HepG2 (cell line): ENCODE measurements around the gene MCEE. TPM values are rescaled to one million over a fixed set of nuclear protein-coding genes. Genes with fewer than 3 reads are reported as not detected.
A peak's percentile ranks its signal among the peaks of the same experiment; 100 is the strongest.

Experiments
- AGO1 ChIP-seq: fragments of 200-400 bp; formaldehyde crosslinking; IDR thresholded peaks from 2 replicates; pipeline ENCODE4 v1.6.1; 2017; ENCODE audit warnings: mild to moderate bottlenecking, low read depth, low read length, moderate library complexity; ENCODE audit not compliant: poor library complexity, severe bottlenecking
- FIP1L1 ChIP-seq: fragments of 200-400 bp; formaldehyde crosslinking; IDR thresholded peaks from 2 replicates; pipeline ENCODE4 v1.6.1; 2018; ENCODE audit warnings: low read depth, mild to moderate bottlenecking, low read length, moderate library complexity, borderline replicate concordance; ENCODE audit not compliant: insufficient read depth
- GFI1 ChIP-seq: sonication (generic); formaldehyde crosslinking; IDR thresholded peaks from 2 replicates; pipeline ENCODE4 v1.5.0; 2020; ENCODE audit warnings: missing genetic modification reagents, mild to moderate bottlenecking, borderline replicate concordance
- HES4 ChIP-seq: sonication (generic); formaldehyde crosslinking; IDR thresholded peaks from 2 replicates; pipeline ENCODE4 v1.9.0; 2021; ENCODE audit warnings: mild to moderate bottlenecking, missing genetic modification reagents, borderline replicate concordance
- MTERF4 ChIP-seq: sonication (generic); formaldehyde crosslinking; IDR thresholded peaks from 2 replicates; pipeline ENCODE4 v1.8.0; 2023; ENCODE audit warnings: mild to moderate bottlenecking, missing genetic modification reagents
- NFE2L2 ChIP-seq: fragments of 150-350 bp; IDR thresholded peaks from 2 replicates; pipeline ENCODE4 v1.6.1; 2014; ENCODE audit warnings: low read length
- POLR2AphosphoS2 ChIP-seq: IDR thresholded peaks from 2 replicates; pipeline ENCODE4 v1.6.1; 2011; ENCODE audit warnings: low read depth, low read length, improper control_type of control experiment
- TCF7L2 ChIP-seq: IDR thresholded peaks from 2 replicates; pipeline ENCODE4 v1.6.1; 2011; ENCODE audit warnings: mild to moderate bottlenecking, low read depth, low read length, moderate library complexity
- ZNF20 ChIP-seq: sonication (generic); formaldehyde crosslinking; IDR thresholded peaks from 2 replicates; pipeline ENCODE4 v1.4.0; 2020; ENCODE audit warnings: mild to moderate bottlenecking, moderate library complexity, missing genetic modification reagents
- ZNF251 ChIP-seq: sonication (generic); formaldehyde crosslinking; IDR thresholded peaks from 2 replicates; pipeline ENCODE4 v1.9.0; 2021; ENCODE audit warnings: mild to moderate bottlenecking, missing genetic modification reagents
- ZNF292 ChIP-seq: sonication (generic); formaldehyde crosslinking; IDR thresholded peaks from 2 replicates; pipeline ENCODE4 v1.8.1; 2022; ENCODE audit warnings: mild to moderate bottlenecking, low read depth, missing genetic modification reagents, borderline replicate concordance
- ZNF777 ChIP-seq: sonication (generic); formaldehyde crosslinking; IDR thresholded peaks from 2 replicates; pipeline ENCODE4 v1.4.0; 2020; ENCODE audit warnings: missing genetic modification reagents
- ZSCAN29 ChIP-seq: sonication (generic); formaldehyde crosslinking; conservative IDR thresholded peaks from 2 replicates; pipeline ENCODE4 v1.4.0; 2020; ENCODE audit warnings: mild to moderate bottlenecking, missing genetic modification reagents
- ZSCAN31 ChIP-seq: sonication (generic); formaldehyde crosslinking; IDR thresholded peaks from 2 replicates; pipeline ENCODE4 v1.5.0; 2020; ENCODE audit warnings: low read depth, mild to moderate bottlenecking, missing genetic modification reagents
- ZSCAN9 ChIP-seq: IDR thresholded peaks from 2 replicates; pipeline ENCODE4 v1.6.1; 2016; ENCODE audit warnings: borderline replicate concordance
- polyA plus RNA-seq, 8 experiments: library from polyadenylated mRNA; depleted of rRNA in 3 of 8; stranded (reverse) in 7 of 8; unstranded in 1 of 8; fragments of >200 nt; fragmentation: Illumina TruSeq in 4 of 8; extraction: Trizol in 4 of 8; gene quantifications; 2 replicates each; pipeline versions ENCODE4 v1.2.1 to v1.2.3, GENCODE V29; 2011 to 2016; ENCODE audit warnings: low read depth in 4 of 8, missing spikeins in 1 of 8, mixed read lengths in 1 of 8; ENCODE audit not compliant: insufficient read depth in 1 of 8
- total RNA-seq, 5 experiments: library from RNA; depleted of rRNA; stranded (reverse); fragments of >200 nt; fragmentation: Illumina TruSeq; extraction: Trizol; gene quantifications; 2 replicates each; pipeline ENCODE4 v1.2.3, GENCODE V29; 2016; ENCODE audit warnings: low read depth in 1 of 5
- TF ChIP-seq, protein P1 (sequence below): fragments of 450-650 bp; IDR thresholded peaks from 2 replicates; pipeline ENCODE4 v1.6.1; 2017; ENCODE audit warnings: mild to moderate bottlenecking
- TF ChIP-seq, protein P2 (sequence below), 2 experiments: sonication (generic) in 1 of 2; formaldehyde crosslinking in 1 of 2; IDR thresholded peaks; 2 replicates each; pipeline versions ENCODE4 v1.5.1 to v1.6.1; 2011 to 2020; ENCODE audit warnings: borderline replicate concordance in 1 of 2, low read depth in 1 of 2, low read length in 1 of 2, mild to moderate bottlenecking in 1 of 2, missing genetic modification reagents in 1 of 2, moderate library complexity in 1 of 2

Gene MCEE
- total and polyA plus RNA-seq, 2 of the 13 experiments (the other 11 are each of a cell fraction or from before 2014, with no cell fraction given) = 32.0 to 66.9 TPM

- no peak for TF ChIP-seq ZNF292 (CRISPR knock-in tag)
- TF ChIP-seq ZSCAN31 (CRISPR knock-in tag) = peak; percentile 100
- TF ChIP-seq, protein P1, sequence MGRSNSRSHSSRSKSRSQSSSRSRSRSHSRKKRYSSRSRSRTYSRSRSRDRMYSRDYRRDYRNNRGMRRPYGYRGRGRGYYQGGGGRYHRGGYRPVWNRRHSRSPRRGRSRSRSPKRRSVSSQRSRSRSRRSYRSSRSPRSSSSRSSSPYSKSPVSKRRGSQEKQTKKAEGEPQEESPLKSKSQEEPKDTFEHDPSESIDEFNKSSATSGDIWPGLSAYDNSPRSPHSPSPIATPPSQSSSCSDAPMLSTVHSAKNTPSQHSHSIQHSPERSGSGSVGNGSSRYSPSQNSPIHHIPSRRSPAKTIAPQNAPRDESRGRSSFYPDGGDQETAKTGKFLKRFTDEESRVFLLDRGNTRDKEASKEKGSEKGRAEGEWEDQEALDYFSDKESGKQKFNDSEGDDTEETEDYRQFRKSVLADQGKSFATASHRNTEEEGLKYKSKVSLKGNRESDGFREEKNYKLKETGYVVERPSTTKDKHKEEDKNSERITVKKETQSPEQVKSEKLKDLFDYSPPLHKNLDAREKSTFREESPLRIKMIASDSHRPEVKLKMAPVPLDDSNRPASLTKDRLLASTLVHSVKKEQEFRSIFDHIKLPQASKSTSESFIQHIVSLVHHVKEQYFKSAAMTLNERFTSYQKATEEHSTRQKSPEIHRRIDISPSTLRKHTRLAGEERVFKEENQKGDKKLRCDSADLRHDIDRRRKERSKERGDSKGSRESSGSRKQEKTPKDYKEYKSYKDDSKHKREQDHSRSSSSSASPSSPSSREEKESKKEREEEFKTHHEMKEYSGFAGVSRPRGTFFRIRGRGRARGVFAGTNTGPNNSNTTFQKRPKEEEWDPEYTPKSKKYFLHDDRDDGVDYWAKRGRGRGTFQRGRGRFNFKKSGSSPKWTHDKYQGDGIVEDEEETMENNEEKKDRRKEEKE = no peak
- TF ChIP-seq HES4 (CRISPR knock-in tag) = peak; percentile 86; the same call in 1 of the 2 replicates
- peak; percentile 88 for TF ChIP-seq AGO1
- peak; percentile 78 for TF ChIP-seq ZNF777 (CRISPR knock-in tag)
- TF ChIP-seq NFE2L2 = no peak
- TF ChIP-seq FIP1L1 = peak; percentile 91; the same call in 1 of the 2 replicates
- peak; percentile 69; the same call in 1 of the 2 replicates for TF ChIP-seq POLR2AphosphoS2
- 0 out of 2 replicates have a peak, but pooled peaks have one; percentile 74 for TF ChIP-seq ZNF251 (CRISPR knock-in tag)
- 0 out of 2 replicates have a peak, but pooled peaks have one; percentile 77 for TF ChIP-seq ZNF20 (CRISPR knock-in tag)
- peak; percentile 77; the same call in 1 of the 2 replicates for TF ChIP-seq MTERF4 (CRISPR knock-in tag)
- TF ChIP-seq, protein P2, sequence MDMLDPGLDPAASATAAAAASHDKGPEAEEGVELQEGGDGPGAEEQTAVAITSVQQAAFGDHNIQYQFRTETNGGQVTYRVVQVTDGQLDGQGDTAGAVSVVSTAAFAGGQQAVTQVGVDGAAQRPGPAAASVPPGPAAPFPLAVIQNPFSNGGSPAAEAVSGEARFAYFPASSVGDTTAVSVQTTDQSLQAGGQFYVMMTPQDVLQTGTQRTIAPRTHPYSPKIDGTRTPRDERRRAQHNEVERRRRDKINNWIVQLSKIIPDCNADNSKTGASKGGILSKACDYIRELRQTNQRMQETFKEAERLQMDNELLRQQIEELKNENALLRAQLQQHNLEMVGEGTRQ (IDR thresholded peaks at IDR 0.05; ENCODE audit: low read depth, low read length) = no peak
- TF ChIP-seq, protein P2 (CRISPR knock-in tag; IDR thresholded peaks at IDR 0.05; ENCODE audit: borderline replicate concordance) = peak; percentile 16; the same call in 1 of the 2 replicates
- TF ChIP-seq ZSCAN9 (CRISPR knock-in tag) = peak; percentile 88
- TF ChIP-seq GFI1 (CRISPR knock-in tag) = peak; percentile 86; the same call in 1 of the 2 replicates
- peak; percentile 75 for TF ChIP-seq ZSCAN29 (CRISPR knock-in tag)
- no peak for TF ChIP-seq TCF7L2
Measured at GRCh38 chr2:71130152-71130904, at the start of gene MCEE, which contains the start of gene MPHOSPH10 (continued).
